Inflammatory macrophage (primary cell): ENCODE measurements around the gene TLE4.
A peak's percentile ranks its signal among the peaks of the same experiment; 100 is the strongest.

ENCODE experiments used
- DNase-seq, 2 donors: peaks; one replicate each; pipeline ENCODE4 v3.0.0-alpha.2; 2020 to 2022

The TLE4 gene

GRCh38 chr9:79693750-79694149 lies 122.0 kb downstream of the TLE4 start:
- no peak for DNase-seq

DNA sequence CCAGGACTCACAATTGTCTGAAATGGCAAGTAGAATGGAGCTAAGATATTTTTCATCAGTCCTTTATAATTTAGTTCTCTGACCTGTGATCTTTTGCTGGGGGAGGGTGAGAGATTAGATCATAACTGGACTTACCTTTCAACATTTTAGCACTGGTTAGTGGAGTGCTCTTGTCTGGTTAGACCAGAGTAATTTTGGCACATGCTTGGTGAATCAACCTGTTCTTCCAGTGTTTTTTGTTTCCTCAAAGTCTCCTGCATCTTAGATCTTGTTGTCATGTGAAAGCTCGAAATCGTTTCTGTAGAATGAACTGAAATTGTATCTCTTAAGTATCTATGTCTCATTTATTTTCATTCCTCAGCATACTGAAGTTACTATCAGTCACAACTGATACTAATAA lies 122.4 kb downstream of the TLE4 start:
- DNase-seq, result no peak

DNA sequence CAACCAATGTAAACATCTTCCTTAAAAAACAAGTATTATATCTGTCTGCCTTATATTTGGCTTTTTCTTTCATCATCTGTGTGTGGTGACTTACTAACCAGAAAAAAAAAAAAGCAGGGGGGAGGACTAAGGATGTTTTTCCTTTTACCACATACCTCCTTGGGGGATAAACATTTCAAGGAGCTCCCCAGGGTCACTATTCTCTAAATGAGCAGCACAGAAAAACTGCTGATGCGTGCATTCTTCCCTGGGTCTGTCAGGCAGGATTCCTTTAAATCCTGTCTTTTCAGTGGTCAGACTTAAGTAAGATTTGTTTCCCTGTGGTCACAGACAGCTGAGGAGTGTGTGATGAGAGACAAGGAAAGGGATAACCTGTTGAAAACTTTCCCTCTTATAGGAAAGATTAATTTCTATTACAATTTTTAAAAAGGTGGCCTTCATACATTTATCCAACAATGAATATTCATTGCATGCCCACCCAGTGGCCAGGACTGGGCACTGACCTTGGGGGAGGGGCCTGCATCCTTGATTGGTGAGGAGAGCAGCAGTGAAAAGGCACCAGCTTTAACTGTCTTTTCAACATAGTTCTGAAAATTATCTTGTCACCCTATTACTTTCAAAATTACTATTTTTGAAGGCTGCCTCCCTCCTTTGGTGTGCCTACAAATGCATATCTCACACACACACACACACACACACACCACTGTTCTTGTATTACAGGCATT lies 123.1 kb downstream of the TLE4 start:
- DNase-seq, result no peak

- no peak for DNase-seq
Observed at GRCh38 chr9:79695531-79696175, 123.9 kb downstream of the TLE4 start.

DNA sequence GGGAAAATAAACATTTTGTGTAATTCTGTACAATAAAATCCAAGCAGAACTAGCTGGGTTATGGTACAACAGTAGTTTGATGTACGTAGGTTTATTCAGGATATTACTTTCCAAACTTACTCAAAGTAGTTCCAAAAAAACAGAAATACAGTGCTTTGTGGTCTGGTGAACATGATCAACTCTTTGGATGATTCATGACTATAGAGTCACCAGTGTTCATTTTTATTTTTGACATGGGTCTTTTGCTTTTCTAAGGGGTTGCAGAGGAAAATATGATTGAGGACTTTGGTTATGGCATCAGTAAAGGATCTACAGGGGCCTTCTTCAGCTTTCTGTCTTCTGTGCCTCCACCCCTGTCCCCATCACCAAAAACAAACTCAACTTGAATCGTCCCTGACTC lies 127.2 kb downstream of the TLE4 start:
- no peak for DNase-seq

- no peak for DNase-seq
Observed at GRCh38 chr9:79699479-79699878, 127.7 kb downstream of the TLE4 start.

DNA sequence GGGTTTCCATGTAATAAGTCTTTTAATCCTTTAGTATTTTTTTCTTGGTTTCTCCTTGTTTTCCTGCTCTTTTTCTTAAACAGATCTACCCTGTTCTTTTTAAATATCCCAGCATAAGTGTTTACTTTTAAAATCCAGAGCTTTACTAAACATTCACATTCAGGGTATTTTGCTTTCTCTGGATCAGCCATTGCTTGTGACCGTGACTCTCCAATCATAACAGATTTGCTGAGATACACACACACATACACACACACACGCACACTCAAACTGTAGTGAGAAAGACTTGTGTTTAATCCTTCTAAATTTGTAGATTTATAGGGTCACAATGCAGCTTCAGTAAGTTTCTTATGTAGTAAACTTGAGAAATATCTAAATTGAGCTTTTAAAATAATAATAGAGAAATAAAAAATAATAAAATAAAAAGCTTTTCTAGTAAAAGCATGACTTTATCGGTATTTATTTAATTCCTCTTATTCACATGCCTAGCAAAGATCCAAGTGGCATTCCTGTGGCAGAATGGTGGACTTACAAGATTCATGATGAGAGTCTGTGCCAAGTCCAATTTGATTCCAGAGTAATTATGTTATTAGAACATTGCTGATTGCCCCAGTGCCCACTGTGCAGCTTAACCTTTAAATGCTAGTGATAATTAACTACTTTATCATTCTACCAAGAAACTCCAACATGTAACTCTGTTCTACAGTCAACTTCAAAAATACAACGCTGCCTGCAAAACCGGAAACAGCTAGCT lies 129.0 kb downstream of the TLE4 start:
- DNase-seq, result no peak

- DNase-seq, result peak; percentile 88 to 93
Observed at GRCh38 chr9:79701651-79702050, 129.9 kb downstream of the TLE4 start.

- no peak for DNase-seq
Observed at GRCh38 chr9:79705704-79706103, 133.9 kb downstream of the TLE4 start.

GRCh38 chr9:79706512-79706911 lies 134.7 kb downstream of the TLE4 start:
- DNase-seq, result no peak

GRCh38 chr9:79707589-79707988 lies 135.8 kb downstream of the TLE4 start:
- no peak for DNase-seq

DNA sequence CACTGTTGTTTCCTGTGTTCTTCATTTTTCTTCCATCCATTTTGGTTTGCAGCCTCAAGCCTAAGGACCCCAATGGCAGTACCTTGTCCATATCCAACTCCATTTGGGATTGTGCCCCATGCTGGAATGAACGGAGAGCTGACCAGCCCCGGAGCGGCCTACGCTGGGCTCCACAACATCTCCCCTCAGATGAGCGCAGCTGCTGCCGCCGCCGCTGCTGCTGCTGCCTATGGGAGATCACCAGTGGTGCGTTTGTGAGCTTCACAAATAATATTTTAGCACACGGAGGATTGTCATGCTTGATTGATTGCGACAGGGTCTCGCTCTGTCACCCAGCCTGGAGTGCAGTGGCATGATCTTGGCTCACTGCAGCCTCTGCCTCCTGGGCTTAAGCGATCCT lies 136.8 kb downstream of the TLE4 start:
- DNase-seq, result no peak

DNA sequence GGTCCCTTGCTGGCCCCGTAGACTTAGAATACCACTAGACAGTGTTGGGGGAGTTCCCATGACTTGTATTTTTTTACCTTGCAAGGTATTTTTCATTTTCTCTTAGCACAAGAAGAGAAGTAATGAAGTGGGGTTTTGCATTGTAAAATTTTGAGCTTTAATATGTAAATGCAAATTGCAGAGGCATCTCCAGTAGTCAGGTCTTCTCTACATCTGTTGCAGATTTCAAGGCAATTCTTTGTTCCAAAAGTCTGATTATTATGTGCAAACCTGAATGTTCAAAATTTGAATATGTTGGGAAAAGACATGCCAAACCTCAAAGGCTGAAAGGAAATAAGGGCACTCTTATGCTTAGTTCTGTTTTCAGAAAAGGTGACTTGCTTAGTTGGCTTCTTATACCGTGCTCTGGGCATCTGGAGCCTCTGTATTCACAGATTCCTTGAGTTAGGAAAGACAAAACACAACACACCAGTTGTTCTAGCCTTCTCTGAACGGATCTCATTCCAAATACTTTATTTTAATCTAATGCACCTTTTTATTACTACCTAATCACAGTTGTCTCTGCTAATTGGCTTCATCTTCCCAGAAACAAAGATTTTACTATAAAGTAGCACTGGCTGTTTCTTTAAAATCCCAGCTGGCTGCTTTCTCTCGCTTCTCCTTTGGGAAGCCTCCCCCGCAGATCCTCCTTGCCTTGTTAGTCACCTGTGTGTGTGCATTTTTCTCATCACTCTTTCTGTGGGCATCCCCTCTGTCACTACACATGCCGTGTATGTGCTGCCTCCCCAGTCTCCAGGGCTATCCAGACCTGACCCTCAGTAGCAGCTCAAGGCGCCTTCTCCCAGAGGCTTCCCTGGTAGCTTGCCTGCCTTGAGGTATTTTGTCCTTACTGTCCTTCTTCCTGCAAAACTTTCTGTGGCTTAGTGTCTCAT lies 138.2 kb downstream of the TLE4 start:
- DNase-seq, result no peak

- DNase-seq, result no peak
Observed at GRCh38 chr9:79711874-79712273, 140.1 kb downstream of the TLE4 start.

GRCh38 chr9:79719021-79719420 lies 147.3 kb downstream of the TLE4 start:
- DNase-seq, result no peak

- no peak for DNase-seq
Observed at GRCh38 chr9:79719989-79720388, 148.2 kb downstream of the TLE4 start.

DNA sequence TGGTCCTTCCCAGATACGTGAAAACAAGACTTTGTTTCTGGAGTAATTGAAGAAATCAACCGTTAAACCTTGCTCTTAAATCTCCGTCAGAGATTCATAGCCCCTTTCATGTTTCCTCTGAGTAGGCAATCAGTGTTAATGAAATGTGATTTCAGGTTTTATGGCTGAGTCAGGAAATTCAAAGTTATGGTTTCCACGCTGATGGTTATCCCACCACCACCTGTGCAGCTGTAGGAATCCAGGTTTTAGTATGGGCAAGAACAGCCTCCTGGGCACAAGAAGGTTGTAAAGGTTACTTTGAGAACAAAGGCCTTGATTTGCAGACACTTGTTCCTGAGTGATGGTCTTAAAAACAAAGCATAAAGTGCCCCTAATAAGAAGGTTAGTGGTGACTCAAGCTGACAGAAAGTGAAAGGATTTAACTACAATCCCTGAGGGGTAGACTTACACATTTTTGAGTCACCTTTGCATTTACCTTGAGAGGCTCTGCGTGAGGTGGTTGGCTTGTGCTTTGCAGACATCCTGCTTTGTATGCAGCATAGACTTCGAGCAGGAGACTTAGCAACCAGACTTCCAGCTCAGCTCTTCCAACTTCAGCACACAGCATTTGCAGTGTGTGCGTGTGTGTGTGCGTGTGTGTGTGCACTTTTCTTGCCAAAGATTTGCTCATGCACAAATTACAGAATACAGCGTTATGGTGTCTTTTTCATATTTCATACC lies 159.6 kb downstream of the TLE4 start:
- no peak for DNase-seq

DNA sequence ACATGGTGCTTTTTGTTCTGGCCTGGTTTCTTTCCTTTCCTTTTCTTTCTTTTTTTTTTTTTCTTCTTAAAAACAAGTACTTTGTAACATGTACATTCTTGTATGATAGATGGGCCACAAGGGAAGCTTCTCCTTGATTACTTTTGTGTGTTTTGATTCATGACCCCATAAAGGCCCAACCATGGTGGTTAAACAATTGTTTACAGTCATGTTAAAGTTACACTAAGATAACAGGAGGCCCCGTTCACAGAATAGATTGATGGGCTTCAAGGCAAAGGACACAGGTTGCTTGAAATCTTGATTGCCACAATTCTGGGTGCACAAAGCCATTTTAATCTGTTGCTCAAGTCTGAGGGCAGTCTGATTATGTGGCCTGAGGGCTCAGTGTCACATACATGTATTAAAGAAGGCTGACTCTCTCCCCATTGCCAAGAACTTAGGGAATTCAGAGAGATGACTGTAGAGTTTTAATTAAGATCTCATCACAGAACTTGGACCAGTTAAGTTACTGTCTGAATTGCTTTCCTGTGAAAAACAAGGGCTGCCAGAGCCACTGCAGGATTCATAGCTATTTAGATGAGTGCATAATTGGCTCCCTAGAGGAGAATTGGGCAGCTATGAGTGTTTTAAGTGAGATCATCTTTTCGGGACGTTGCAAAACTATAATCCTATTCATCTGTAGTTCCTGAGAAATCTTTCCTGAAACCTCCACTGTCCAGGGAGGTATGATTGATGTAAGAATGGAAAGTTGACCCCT lies 163.4 kb downstream of the TLE4 start:
- no peak for DNase-seq

GRCh38 chr9:79736051-79736450 lies 164.3 kb downstream of the TLE4 start:
- DNase-seq, result no peak

DNA sequence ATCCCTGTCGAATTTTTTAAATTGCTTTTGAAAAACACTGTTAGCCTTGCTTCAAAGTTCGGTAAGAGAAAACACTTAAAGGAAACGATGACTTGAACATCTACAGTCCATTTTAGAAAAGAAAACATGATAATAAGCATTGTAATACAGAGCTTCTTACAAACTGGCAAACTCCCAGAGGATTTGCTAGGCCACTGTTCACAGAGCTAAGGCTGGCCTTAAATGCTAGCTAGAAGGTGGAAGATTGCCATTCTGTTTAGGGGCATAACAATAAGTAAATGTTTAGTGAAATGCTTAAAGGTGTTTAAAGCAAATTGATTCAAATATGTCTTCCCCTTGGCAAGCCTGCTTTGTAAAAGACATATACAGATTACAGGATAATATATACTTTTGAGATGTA lies 169.6 kb downstream of the TLE4 start:
- DNase-seq, result no peak

GRCh38 chr9:79742110-79742721 lies 170.5 kb downstream of the TLE4 start:
- DNase-seq, result no peak
